ENCODE data around the gene ATN1.

ATN1 gene

GRCh38 chr12:6928703-6929407 is 1.1 kb downstream of the ATN1 start:
- DNase-seq = no peak

- DNase-seq = no peak
Measured at GRCh38 chr12:6929466-6930452, 2.0 kb downstream of the ATN1 start.

GRCh38 chr12:6932766-6933165 is 5.0 kb downstream of the ATN1 start:
- no peak for DNase-seq

GRCh38 chr12:6934110-6934509 is 6.4 kb downstream of the ATN1 start:
- DNase-seq = no peak

GRCh38 chr12:6935371-6936193 is 7.8 kb downstream of the ATN1 start:
- DNase-seq = no peak

GRCh38 chr12:6936194-6936635 is 8.5 kb downstream of the ATN1 start:
- DNase-seq = no peak

GRCh38 chr12:6936636-6937480 is 9.1 kb downstream of the ATN1 start:
- peak in 4 of 5 donors; percentile 25 to 52 (median 46) for DNase-seq

- peak; percentile 89 to 98 (median 91) for DNase-seq
Measured at GRCh38 chr12:6937481-6938352, 10.0 kb downstream of the ATN1 start.

- peak in 1 of 5 donors; percentile 15 for DNase-seq
Measured at GRCh38 chr12:6938353-6939190, 10.8 kb downstream of the ATN1 start.

GRCh38 chr12:6939191-6939540 is 11.4 kb downstream of the ATN1 start:
- DNase-seq = no peak

GRCh38 chr12:6941267-6941666 is 13.5 kb downstream of the ATN1 start:
- no peak for DNase-seq

GRCh38 chr12:6941782-6942181 is 14.0 kb downstream of the ATN1 start:
- no peak for DNase-seq

- DNase-seq = no peak
Measured at GRCh38 chr12:6942331-6942665, 14.5 kb downstream of the ATN1 start.

- peak; percentile 66 to 90 (median 77) for DNase-seq
Measured at GRCh38 chr12:6943389-6943721, 15.6 kb downstream of the ATN1 start.

- peak; percentile 57 to 95 (median 67) for DNase-seq
Measured at GRCh38 chr12:6943722-6944380, 16.1 kb downstream of the ATN1 start, which contains the start of the genes C12orf57 and RNU7-1. Gene C12orf57 (plus strand): TSS chr12:6944022. CDS start chr12:6944122, 100 bp downstream. Gene RNU7-1 (plus strand): TSS chr12:6943816.

GRCh38 chr12:6944381-6945186 is 16.8 kb downstream of the ATN1 start:
- peak; percentile 74 to 92 (median 83) for DNase-seq

- DNase-seq = no peak
Measured at GRCh38 chr12:6945613-6946012, 17.9 kb downstream of the ATN1 start.

Data from T-helper 1 cell (primary cell).